ENCODE results near the gene TADA2A.
A peak's percentile ranks its signal among the peaks of the same experiment; 100 is the strongest.
"Not testable (repeated sequence)": the region's sequence is repeated elsewhere in the genome, so short reads cannot be mapped to it uniquely, and the experiment has no call there.

Gene TADA2A

GRCh38 chr17:37388266-37388665 lies 18.4 kb upstream of the TADA2A start:
- Mint-ChIP-seq H3K4me1 (peaks cover 15% of the 10 kb centered on the region), H3K9me3 (no peaks in the 10 kb centered on the region), H3K4me3 (no peak overlapping the region), H3K36me3 (peaks cover 7% of the 10 kb centered on the region), H3K27ac (no peak overlapping the region)
- no peak for DNase-seq (ENCODE audit: low spot score in 2 of 2)
- ATAC-seq: no peak

- no peak for ATAC-seq
- Mint-ChIP-seq H3K9me3 (no peaks in the 10 kb centered on the region), H3K36me3 (peaks cover 7% of the 10 kb centered on the region), H3K4me3 (no peak overlapping the region), H3K4me1 (peaks cover 15% of the 10 kb centered on the region), H3K27ac (peak overlapping the region; percentile 69)
- no peak for DNase-seq (ENCODE audit: low spot score in 2 of 2)
These were observed 17.5 kb upstream of the TADA2A start for GRCh38 chr17:37389160-37389559.

- Mint-ChIP-seq H3K27ac (no peak overlapping the region), H3K9me3 (no peaks in the 10 kb centered on the region), H3K36me3 (peaks cover 7% of the 10 kb centered on the region), H3K4me3 (no peak overlapping the region), H3K4me1 (peaks cover 15% of the 10 kb centered on the region)
- no peak for ATAC-seq
- no peak for DNase-seq (ENCODE audit: low spot score in 2 of 2)
These were observed 15.5 kb upstream of the TADA2A start for GRCh38 chr17:37391146-37391545.

- no peak overlapping the region for H3K27ac Mint-ChIP-seq
- DNase-seq (ENCODE audit: low spot score in 2 of 2) (no peak), ATAC-seq (peak; percentile 70)
These were observed 14.6 kb upstream of the TADA2A start for GRCh38 chr17:37392024-37392590.

GRCh38 chr17:37393352-37393751 lies 13.3 kb upstream of the TADA2A start:
- H3K9me3 Mint-ChIP-seq: no peaks in the 10 kb centered on the region
- DNase-seq (ENCODE audit: low spot score in 2 of 2) (no peak), ATAC-seq (no peak)
- no peak overlapping the region for H3K27ac Mint-ChIP-seq
- no peak overlapping the region for H3K4me3 Mint-ChIP-seq
- peaks cover 21% of the 10 kb centered on the region for H3K4me1 Mint-ChIP-seq
- H3K36me3 Mint-ChIP-seq: peaks cover under 1% of the 10 kb centered on the region

More at GRCh38 chr17:37392024-37392590, 14.6 kb upstream of the TADA2A start:
- Mint-ChIP-seq H3K4me1 (peaks cover 15% of the 10 kb centered on the region), H3K4me3 (no peak overlapping the region), H3K9me3 (no peaks in the 10 kb centered on the region), H3K36me3 (peaks cover 7% of the 10 kb centered on the region)

- Mint-ChIP-seq H3K4me3 (no peak overlapping the region), H3K36me3 (peaks cover 6% of the 10 kb centered on the region), H3K4me1 (peaks cover 29% of the 10 kb centered on the region), H3K27ac (no peak overlapping the region), H3K9me3 (no peaks in the 10 kb centered on the region)
- DNase-seq (ENCODE audit: low spot score in 2 of 2) (no peak), ATAC-seq (no peak)
These were observed 7.4 kb upstream of the TADA2A start for GRCh38 chr17:37399265-37399803.

- DNase-seq (ENCODE audit: low spot score in 2 of 2): no peak
- Mint-ChIP-seq H3K9me3 (no peaks in the 10 kb centered on the region), H3K36me3 (peaks cover 14% of the 10 kb centered on the region), H3K4me1 (peaks cover 37% of the 10 kb centered on the region), H3K4me3 (no peak overlapping the region), H3K27ac (no peak overlapping the region)
- ATAC-seq: no peak
These were observed 6.2 kb upstream of the TADA2A start for GRCh38 chr17:37400505-37400904.

- H3K27ac Mint-ChIP-seq: peak overlapping the region; percentile 97
- H3K4me3 Mint-ChIP-seq: peak overlapping the region; percentile 96
- not testable (repeated sequence) for DNase-seq (ENCODE audit: low spot score in 2 of 2); ATAC-seq; H3K9me3 Mint-ChIP-seq
- peaks cover 51% of the 10 kb centered on the region for H3K36me3 Mint-ChIP-seq
- H3K4me1 Mint-ChIP-seq: peaks cover 40% of the 10 kb centered on the region
These were observed 1.2 kb upstream of the TADA2A start for GRCh38 chr17:37405522-37405921.

- H3K9me3 Mint-ChIP-seq: no peaks in the 10 kb centered on the region
- H3K4me1 Mint-ChIP-seq: peaks cover 40% of the 10 kb centered on the region
- H3K27ac Mint-ChIP-seq: peak overlapping the region; percentile 97
- no peak for ATAC-seq
- no peak for DNase-seq (ENCODE audit: low spot score in 2 of 2)
- H3K4me3 Mint-ChIP-seq: peak overlapping the region; percentile 96
- peaks cover 57% of the 10 kb centered on the region for H3K36me3 Mint-ChIP-seq
These were observed 591 bp upstream of the TADA2A start for GRCh38 chr17:37405955-37406634.

GRCh38 chr17:37408145-37408479 lies 1.4 kb downstream of the TADA2A start:
- Mint-ChIP-seq H3K36me3 (peaks cover 71% of the 10 kb centered on the region), H3K27ac (peak overlapping the region; percentile 97), H3K4me1 (peaks cover 27% of the 10 kb centered on the region), H3K4me3 (peak overlapping the region; percentile 96)
- ATAC-seq; DNase-seq (ENCODE audit: low spot score in 2 of 2); H3K9me3 Mint-ChIP-seq: not testable (repeated sequence)

GRCh38 chr17:37410357-37410756 lies 3.7 kb downstream of the TADA2A start:
- no peak for DNase-seq (ENCODE audit: low spot score in 2 of 2)
- H3K27ac Mint-ChIP-seq: peak overlapping the region; percentile 35
- H3K9me3 Mint-ChIP-seq: no peaks in the 10 kb centered on the region
- no peak for ATAC-seq
- peaks cover 86% of the 10 kb centered on the region for H3K36me3 Mint-ChIP-seq
- H3K4me1 Mint-ChIP-seq: peaks cover 19% of the 10 kb centered on the region
- H3K4me3 Mint-ChIP-seq: no peak overlapping the region

GRCh38 chr17:37413875-37414519 lies 7.3 kb downstream of the TADA2A start:
- H3K9me3 Mint-ChIP-seq: no peaks in the 10 kb centered on the region
- ATAC-seq (no peak), DNase-seq (ENCODE audit: low spot score in 2 of 2) (no peak)
- H3K36me3 Mint-ChIP-seq: peaks cover 93% of the 10 kb centered on the region
- peaks cover 10% of the 10 kb centered on the region for H3K4me1 Mint-ChIP-seq
- H3K4me3 Mint-ChIP-seq: no peak overlapping the region
- no peak overlapping the region for H3K27ac Mint-ChIP-seq

- Mint-ChIP-seq H3K4me3 (no peak overlapping the region), H3K9me3 (no peaks in the 10 kb centered on the region), H3K4me1 (peaks cover 10% of the 10 kb centered on the region), H3K27ac (no peak overlapping the region), H3K36me3 (peaks cover 99% of the 10 kb centered on the region)
- ATAC-seq (peak; percentile 74), DNase-seq (ENCODE audit: low spot score in 2 of 2) (no peak)
These were observed 11.2 kb downstream of the TADA2A start for GRCh38 chr17:37417852-37418251.

GRCh38 chr17:37422971-37423625 lies 16.4 kb downstream of the TADA2A start:
- ATAC-seq (no peak), DNase-seq (ENCODE audit: low spot score in 2 of 2) (no peak)
- Mint-ChIP-seq H3K4me3 (no peak overlapping the region), H3K36me3 (peaks cover 99% of the 10 kb centered on the region), H3K4me1 (peaks cover 1% of the 10 kb centered on the region), H3K27ac (no peak overlapping the region), H3K9me3 (no peaks in the 10 kb centered on the region)

GRCh38 chr17:37425268-37425667 lies 18.6 kb downstream of the TADA2A start:
- Mint-ChIP-seq H3K9me3 (no peaks in the 10 kb centered on the region), H3K4me1 (peaks cover 6% of the 10 kb centered on the region), H3K36me3 (peaks cover 85% of the 10 kb centered on the region), H3K4me3 (no peak overlapping the region), H3K27ac (no peak overlapping the region)
- ATAC-seq (no peak), DNase-seq (ENCODE audit: low spot score in 2 of 2) (no peak)

Data from stimulated activated effector memory CD8-positive, alpha-beta T cell treated with anti-CD3 and anti-CD28 coated beads, Interleukin-12 subunit alpha, Interleukin-12 subunit beta, amount 100 ng/mL, for 72 hours (primary cell).